KOPT-K1 (cell line): ENCODE data around the gene CHRM5.

Experiments used
- H3K27ac ChIP-seq: fragments of 200-600 bp; sonication (generic); 2 replicates; pipeline ENCODE4 v1.5.1; 2016; ENCODE audit warnings: antibody characterized with exemption, mild to moderate bottlenecking, low read depth, low read length; ENCODE audit not compliant: poor library complexity, severe bottlenecking
- H3K36me3 ChIP-seq: fragments of 200-600 bp; sonication (generic); 2 replicates; pipeline ENCODE4 v1.5.1; 2017; ENCODE audit warnings: antibody characterized with exemption, mild to moderate bottlenecking, low read length, moderate library complexity; ENCODE audit not compliant: insufficient read depth
- H3K9me3 ChIP-seq: fragments of 200-600 bp; sonication (generic); 2 replicates; pipeline ENCODE4 v1.5.1; 2017; ENCODE audit warnings: antibody characterized with exemption, low read length, mild to moderate bottlenecking; ENCODE audit not compliant: insufficient read depth, poor library complexity, severe bottlenecking

CHRM5 gene

GRCh38 chr15:33968224-33968623, at the start of gene CHRM5:
Gene CHRM5 (plus strand): TSS chr15:33968497. CDS start chr15:34062718, 94,221 bp downstream.
- Histone ChIP-seq H3K9me3 (no peaks in the 10 kb centered on the region), H3K36me3 (no peaks in the 10 kb centered on the region), H3K27ac (no peak within 1 kb of the TSS)

- H3K27ac ChIP-seq: no peak overlapping the region
- no peaks in the 10 kb centered on the region for H3K9me3 ChIP-seq
- H3K36me3 ChIP-seq: no peaks in the 10 kb centered on the region
These were observed 44.9 kb upstream of the CHRM5 start for GRCh38 chr15:33923446-33923845.

- Histone ChIP-seq H3K27ac (no peak overlapping the region), H3K36me3 (no peaks in the 10 kb centered on the region), H3K9me3 (no peaks in the 10 kb centered on the region)
These were observed 42.0 kb upstream of the CHRM5 start for GRCh38 chr15:33926260-33926659.

- H3K27ac ChIP-seq: no peak overlapping the region
- H3K9me3 ChIP-seq: no peaks in the 10 kb centered on the region
- H3K36me3 ChIP-seq: no peaks in the 10 kb centered on the region
These were observed 35.6 kb upstream of the CHRM5 start for GRCh38 chr15:33932734-33933133.

GRCh38 chr15:33934396-33934795, 33.9 kb upstream of the CHRM5 start:
- no peak overlapping the region for H3K27ac ChIP-seq
- H3K36me3 ChIP-seq: no peaks in the 10 kb centered on the region
- no peaks in the 10 kb centered on the region for H3K9me3 ChIP-seq

- Histone ChIP-seq H3K9me3 (no peaks in the 10 kb centered on the region), H3K36me3 (no peaks in the 10 kb centered on the region), H3K27ac (no peak overlapping the region)
These were observed 33.4 kb upstream of the CHRM5 start for GRCh38 chr15:33934921-33935320.

- Histone ChIP-seq H3K36me3 (no peaks in the 10 kb centered on the region), H3K27ac (no peak overlapping the region)
These were observed 26.8 kb upstream of the CHRM5 start for GRCh38 chr15:33941279-33942063.

GRCh38 chr15:33946152-33946551, 22.1 kb upstream of the CHRM5 start:
- Histone ChIP-seq H3K27ac (no peak overlapping the region), H3K36me3 (no peaks in the 10 kb centered on the region), H3K9me3 (no peaks in the 10 kb centered on the region)

More at GRCh38 chr15:33941279-33942063, 26.8 kb upstream of the CHRM5 start:
- H3K9me3 ChIP-seq: no peaks in the 10 kb centered on the region

GRCh38 chr15:33955945-33956344, 12.4 kb upstream of the CHRM5 start:
- H3K27ac ChIP-seq: no peak overlapping the region
- no peaks in the 10 kb centered on the region for H3K36me3 ChIP-seq
- H3K9me3 ChIP-seq: no peaks in the 10 kb centered on the region

- Histone ChIP-seq H3K27ac (no peak overlapping the region), H3K9me3 (no peaks in the 10 kb centered on the region), H3K36me3 (no peaks in the 10 kb centered on the region)
These were observed 11.9 kb upstream of the CHRM5 start for GRCh38 chr15:33956397-33956796.

GRCh38 chr15:33959844-33960548, 8.3 kb upstream of the CHRM5 start:
- Histone ChIP-seq H3K9me3 (no peaks in the 10 kb centered on the region), H3K27ac (no peak overlapping the region), H3K36me3 (no peaks in the 10 kb centered on the region)

- Histone ChIP-seq H3K36me3 (no peaks in the 10 kb centered on the region), H3K9me3 (no peaks in the 10 kb centered on the region), H3K27ac (no peak overlapping the region)
These were observed 7.8 kb upstream of the CHRM5 start for GRCh38 chr15:33960549-33960935.

- no peak overlapping the region for H3K27ac ChIP-seq
- H3K9me3 ChIP-seq: no peaks in the 10 kb centered on the region
- no peaks in the 10 kb centered on the region for H3K36me3 ChIP-seq
These were observed 4.2 kb upstream of the CHRM5 start for GRCh38 chr15:33963831-33964664.

GRCh38 chr15:33964665-33965040, 3.6 kb upstream of the CHRM5 start:
- Histone ChIP-seq H3K27ac (no peak overlapping the region), H3K36me3 (no peaks in the 10 kb centered on the region), H3K9me3 (no peaks in the 10 kb centered on the region)

- no peaks in the 10 kb centered on the region for H3K9me3 ChIP-seq
- no peak overlapping the region for H3K27ac ChIP-seq
- no peaks in the 10 kb centered on the region for H3K36me3 ChIP-seq
These were observed 524 bp downstream of the CHRM5 start for GRCh38 chr15:33968821-33969220.
